GM23338 (cell line): Measurements from ENCODE around the gene ANKHD1. TPM values are rescaled to one million over a fixed set of nuclear protein-coding genes. Genes with fewer than 3 reads are reported as not detected.

ENCODE experiments used
- ATAC-seq: fragments of 200-7000 bp; cut with Tn5 transposase; 3 replicates; pipeline ENCODE4 v1.9.1; 2020
- DNase-seq: peaks from one replicate; pipeline ENCODE4 v3.0.0-alpha.2; 2015; ENCODE audit warnings: low spot score
- H2AFZ ChIP-seq: fragments of 200-600 bp; sonication (generic); 2 replicates; pipeline ENCODE4 v1.8.0; 2016; ENCODE audit warnings: antibody characterized with exemption, mild to moderate bottlenecking, moderate library complexity
- H3F3A ChIP-seq: fragments of 200-600 bp; sonication (generic); replicated peaks from 2 replicates; pipeline ENCODE4 v1.8.0; 2017; ENCODE audit warnings: antibody characterized with exemption, mixed run types, low read depth
- H3K27ac ChIP-seq: fragments of 200-600 bp; sonication (generic); 2 replicates; pipeline ENCODE4 v1.6.1; 2016; ENCODE audit warnings: low read depth
- H3K27me3 ChIP-seq: fragments of 200-600 bp; sonication (generic); 2 replicates; pipeline ENCODE4 v1.8.0; 2016; ENCODE audit warnings: mild to moderate bottlenecking, mixed run types, moderate library complexity; ENCODE audit not compliant: insufficient read depth
- H3K36me3 ChIP-seq: fragments of 200-600 bp; sonication (generic); 2 replicates; pipeline ENCODE4 v1.8.0; 2016; ENCODE audit warnings: mild to moderate bottlenecking; ENCODE audit not compliant: insufficient read depth
- H3K4me1 ChIP-seq: fragments of 200-600 bp; sonication (generic); 2 replicates; pipeline ENCODE4 v1.8.0; 2016; ENCODE audit warnings: mild to moderate bottlenecking, moderate library complexity; ENCODE audit not compliant: insufficient read depth
- H3K4me2 ChIP-seq: fragments of 200-600 bp; sonication (generic); 2 replicates; pipeline ENCODE4 v1.7.1; 2017; ENCODE audit warnings: mixed run types
- H3K4me3 ChIP-seq: fragments of 200-600 bp; sonication (generic); 2 replicates; pipeline ENCODE4 v1.6.1; 2016; ENCODE audit warnings: mixed run types
- H3K79me2 ChIP-seq: fragments of 200-600 bp; sonication (generic); replicated peaks from 2 replicates; pipeline ENCODE4 v1.8.0; 2017; ENCODE audit warnings: mild to moderate bottlenecking; ENCODE audit not compliant: insufficient read depth
- H3K9me2 ChIP-seq: fragments of 200-600 bp; sonication (generic); 2 replicates; pipeline ENCODE4 v1.8.0; 2017; ENCODE audit not compliant: insufficient read depth
- H4K20me1 ChIP-seq: fragments of 200-600 bp; sonication (generic); replicated peaks from 2 replicates; pipeline ENCODE4 v1.8.0; 2017; ENCODE audit warnings: mild to moderate bottlenecking; ENCODE audit not compliant: insufficient read depth
- H3K27ac Mint-ChIP-seq: 2 replicates; pipeline ENCODE4 v1.8.0; 2020; ENCODE audit warnings: inconsistent platforms, mild to moderate bottlenecking, moderate library complexity, mixed read lengths
- H3K27me3 Mint-ChIP-seq: 3 replicates; pipeline ENCODE4 v1.8.0; 2022; ENCODE audit warnings: low read depth, mild to moderate bottlenecking, moderate library complexity, mixed read lengths, inconsistent platforms; ENCODE audit not compliant: insufficient read depth, poor library complexity
- H3K36me3 Mint-ChIP-seq: 3 replicates; pipeline ENCODE4 v1.8.0; 2021; ENCODE audit warnings: low read depth, mild to moderate bottlenecking, inconsistent platforms, moderate library complexity, mixed read lengths
- H3K4me1 Mint-ChIP-seq: 3 replicates; pipeline ENCODE4 v1.8.0; 2020; ENCODE audit warnings: mild to moderate bottlenecking, inconsistent platforms, mixed read lengths
- H3K4me3 Mint-ChIP-seq: 3 replicates; pipeline ENCODE4 v1.8.0; 2021; ENCODE audit warnings: moderate library complexity, mild to moderate bottlenecking, inconsistent platforms, mixed read lengths
- H3K9me3 Mint-ChIP-seq: 3 replicates; pipeline ENCODE4 v1.8.0; 2020; ENCODE audit warnings: moderate library complexity, mild to moderate bottlenecking, inconsistent platforms, mixed read lengths
- CREB1 ChIP-seq: fragments of 250-450 bp; sonication (Bioruptor Pico); IDR thresholded peaks from 2 replicates; pipeline ENCODE4 v1.5.0; 2020; ENCODE audit warnings: low read depth, mild to moderate bottlenecking, moderate library complexity
- ETS1 ChIP-seq: IDR thresholded peaks from 2 replicates; pipeline ENCODE4 v1.6.1; 2016; ENCODE audit warnings: antibody characterized with exemption
- EZH2 ChIP-seq: fragments of 200-600 bp; sonication (generic); IDR thresholded peaks from one replicate; pipeline ENCODE4 v1.8.0; 2017; ENCODE audit warnings: antibody characterized with exemption, mild to moderate bottlenecking, low read depth; ENCODE audit not compliant: unreplicated experiment
- EZH2phosphoT487 ChIP-seq: fragments of 200-600 bp; sonication (generic); IDR thresholded peaks from one replicate; pipeline ENCODE4 v1.8.1; 2018; ENCODE audit warnings: antibody characterized with exemption; ENCODE audit not compliant: unreplicated experiment
- JUNB ChIP-seq: IDR thresholded peaks from one replicate; pipeline ENCODE4 v1.6.1; 2016; ENCODE audit warnings: antibody characterized with exemption; ENCODE audit not compliant: unreplicated experiment
- NANOG ChIP-seq: IDR thresholded peaks from 2 replicates; pipeline ENCODE4 v1.6.1; 2016; ENCODE audit warnings: antibody characterized with exemption, borderline replicate concordance
- POLR2AphosphoS5 ChIP-seq: IDR thresholded peaks from 2 replicates; pipeline ENCODE4 v1.6.1; 2016; ENCODE audit warnings: antibody characterized with exemption, low read depth
- STAT1 ChIP-seq: IDR thresholded peaks from one replicate; pipeline ENCODE4 v1.6.1; 2016; ENCODE audit warnings: antibody characterized with exemption; ENCODE audit not compliant: unreplicated experiment
- ZNF114 ChIP-seq: fragments of 250-450 bp; sonication (Bioruptor Pico); IDR thresholded peaks from 2 replicates; pipeline ENCODE4 v1.5.0; 2020; ENCODE audit warnings: mild to moderate bottlenecking, moderate library complexity
- ZNF331 ChIP-seq: fragments of 250-450 bp; sonication (Bioruptor Pico); IDR thresholded peaks from 2 replicates; pipeline ENCODE4 v1.5.0; 2020; ENCODE audit warnings: low read depth, mild to moderate bottlenecking, moderate library complexity
- polyA plus RNA-seq: library from polyadenylated mRNA; unstranded; fragments of >200 nt; fragmentation: Nextera tagmentation; extraction: Ambion mirVana; gene quantifications from 2 replicates; pipeline ENCODE4 v1.2.1, GENCODE V29; 2016
- total RNA-seq: library from RNA; depleted of rRNA; stranded (reverse); fragments of >200 nt; shearing (Covaris generic); gene quantifications from 2 replicates; pipeline ENCODE4 v1.2.3, GENCODE V29; 2014
- TF ChIP-seq, protein P1 (sequence below): fragments of 250-450 bp; sonication (Bioruptor Pico); IDR thresholded peaks from 2 replicates; pipeline ENCODE4 v1.5.0; 2020; ENCODE audit warnings: mild to moderate bottlenecking, moderate library complexity
- TF ChIP-seq, protein P2 (sequence below): IDR thresholded peaks from one replicate; pipeline ENCODE4 v1.6.1; 2018; ENCODE audit warnings: antibody characterized with exemption; ENCODE audit not compliant: unreplicated experiment
- TF ChIP-seq, protein P3 (sequence below), 2 experiments: fragments of 200-600 bp in 1 of 2; sonication (generic) in 1 of 2; conservative IDR thresholded peaks; 2 replicates each; pipeline versions ENCODE4 v1.5.1 to v1.6.1; 2016 to 2017; ENCODE audit warnings: antibody characterized with exemption in 2 of 2, low read depth in 2 of 2, mild to moderate bottlenecking in 2 of 2, moderate library complexity in 1 of 2

ANKHD1 gene
- total and polyA plus RNA-seq, 2 experiments from 2014 or later = 73.0 to 119 TPM

DNA sequence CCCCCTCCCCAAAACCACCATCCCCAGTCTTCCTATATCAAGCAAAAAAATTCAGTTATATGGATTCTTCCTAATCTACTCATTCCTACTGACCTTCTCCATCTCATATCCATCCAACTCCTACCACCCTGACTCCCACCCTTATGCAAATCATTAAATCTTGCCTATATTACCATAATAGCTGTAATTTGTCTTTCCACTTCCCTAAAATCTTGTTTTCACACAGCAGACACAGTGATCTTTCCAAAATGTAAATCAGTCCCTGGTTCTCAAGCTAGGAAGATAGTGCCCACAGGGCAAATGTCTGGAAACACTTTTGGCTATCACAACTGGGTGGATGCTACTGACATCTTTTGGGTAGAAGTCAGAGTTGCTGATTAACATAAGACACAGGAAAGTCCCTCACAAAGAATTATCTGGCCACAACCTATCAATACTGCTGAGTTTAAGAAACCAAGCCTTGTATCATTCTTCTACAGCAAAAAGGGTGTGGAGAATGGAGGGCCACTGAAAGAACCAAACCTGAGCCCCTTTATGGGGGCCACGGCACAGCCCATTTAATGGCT, 154.2 kb downstream of the ANKHD1 start:
- Histone ChIP-seq H3K4me3 (peak overlapping the region; percentile 80), H3K4me1 (peaks cover 18% of the 10 kb centered on the region), H2AFZ (no peak overlapping the region), H3K36me3 (peaks cover 15% of the 10 kb centered on the region; the same call in 1 of the 2 replicates), H4K20me1 (peaks cover 3% of the 10 kb centered on the region; the same call in 1 of the 2 replicates), H3K27me3 (no peaks in the 10 kb centered on the region), H3K9me2 (no peaks in the 10 kb centered on the region; the same call in 1 of the 2 replicates), H3F3A (0 out of 2 replicates have a peak, but pooled peaks cover 2% of the 10 kb centered on the region), H3K4me2 (peak overlapping the region; percentile 85), H3K27ac (no peak overlapping the region), H3K79me2 (peaks cover 54% of the 10 kb centered on the region)
- no peak for ATAC-seq
- H3K4me3 Mint-ChIP-seq = peak overlapping the region; percentile 80
- no peaks in the 10 kb centered on the region; the same call in 2 of the 3 replicates for H3K9me3 Mint-ChIP-seq
- H3K4me1 Mint-ChIP-seq = peaks cover 21% of the 10 kb centered on the region
- DNase-seq = no peak
- H3K27me3 Mint-ChIP-seq = peaks cover 13% of the 10 kb centered on the region
- peak overlapping the region; percentile 47; the same call in 1 of the 2 replicates for H3K27ac Mint-ChIP-seq
- TF ChIP-seq POLR2AphosphoS5 = no peak
- no peak for TF ChIP-seq CREB1 (CRISPR knock-in tag)
- TF ChIP-seq, protein P1, sequence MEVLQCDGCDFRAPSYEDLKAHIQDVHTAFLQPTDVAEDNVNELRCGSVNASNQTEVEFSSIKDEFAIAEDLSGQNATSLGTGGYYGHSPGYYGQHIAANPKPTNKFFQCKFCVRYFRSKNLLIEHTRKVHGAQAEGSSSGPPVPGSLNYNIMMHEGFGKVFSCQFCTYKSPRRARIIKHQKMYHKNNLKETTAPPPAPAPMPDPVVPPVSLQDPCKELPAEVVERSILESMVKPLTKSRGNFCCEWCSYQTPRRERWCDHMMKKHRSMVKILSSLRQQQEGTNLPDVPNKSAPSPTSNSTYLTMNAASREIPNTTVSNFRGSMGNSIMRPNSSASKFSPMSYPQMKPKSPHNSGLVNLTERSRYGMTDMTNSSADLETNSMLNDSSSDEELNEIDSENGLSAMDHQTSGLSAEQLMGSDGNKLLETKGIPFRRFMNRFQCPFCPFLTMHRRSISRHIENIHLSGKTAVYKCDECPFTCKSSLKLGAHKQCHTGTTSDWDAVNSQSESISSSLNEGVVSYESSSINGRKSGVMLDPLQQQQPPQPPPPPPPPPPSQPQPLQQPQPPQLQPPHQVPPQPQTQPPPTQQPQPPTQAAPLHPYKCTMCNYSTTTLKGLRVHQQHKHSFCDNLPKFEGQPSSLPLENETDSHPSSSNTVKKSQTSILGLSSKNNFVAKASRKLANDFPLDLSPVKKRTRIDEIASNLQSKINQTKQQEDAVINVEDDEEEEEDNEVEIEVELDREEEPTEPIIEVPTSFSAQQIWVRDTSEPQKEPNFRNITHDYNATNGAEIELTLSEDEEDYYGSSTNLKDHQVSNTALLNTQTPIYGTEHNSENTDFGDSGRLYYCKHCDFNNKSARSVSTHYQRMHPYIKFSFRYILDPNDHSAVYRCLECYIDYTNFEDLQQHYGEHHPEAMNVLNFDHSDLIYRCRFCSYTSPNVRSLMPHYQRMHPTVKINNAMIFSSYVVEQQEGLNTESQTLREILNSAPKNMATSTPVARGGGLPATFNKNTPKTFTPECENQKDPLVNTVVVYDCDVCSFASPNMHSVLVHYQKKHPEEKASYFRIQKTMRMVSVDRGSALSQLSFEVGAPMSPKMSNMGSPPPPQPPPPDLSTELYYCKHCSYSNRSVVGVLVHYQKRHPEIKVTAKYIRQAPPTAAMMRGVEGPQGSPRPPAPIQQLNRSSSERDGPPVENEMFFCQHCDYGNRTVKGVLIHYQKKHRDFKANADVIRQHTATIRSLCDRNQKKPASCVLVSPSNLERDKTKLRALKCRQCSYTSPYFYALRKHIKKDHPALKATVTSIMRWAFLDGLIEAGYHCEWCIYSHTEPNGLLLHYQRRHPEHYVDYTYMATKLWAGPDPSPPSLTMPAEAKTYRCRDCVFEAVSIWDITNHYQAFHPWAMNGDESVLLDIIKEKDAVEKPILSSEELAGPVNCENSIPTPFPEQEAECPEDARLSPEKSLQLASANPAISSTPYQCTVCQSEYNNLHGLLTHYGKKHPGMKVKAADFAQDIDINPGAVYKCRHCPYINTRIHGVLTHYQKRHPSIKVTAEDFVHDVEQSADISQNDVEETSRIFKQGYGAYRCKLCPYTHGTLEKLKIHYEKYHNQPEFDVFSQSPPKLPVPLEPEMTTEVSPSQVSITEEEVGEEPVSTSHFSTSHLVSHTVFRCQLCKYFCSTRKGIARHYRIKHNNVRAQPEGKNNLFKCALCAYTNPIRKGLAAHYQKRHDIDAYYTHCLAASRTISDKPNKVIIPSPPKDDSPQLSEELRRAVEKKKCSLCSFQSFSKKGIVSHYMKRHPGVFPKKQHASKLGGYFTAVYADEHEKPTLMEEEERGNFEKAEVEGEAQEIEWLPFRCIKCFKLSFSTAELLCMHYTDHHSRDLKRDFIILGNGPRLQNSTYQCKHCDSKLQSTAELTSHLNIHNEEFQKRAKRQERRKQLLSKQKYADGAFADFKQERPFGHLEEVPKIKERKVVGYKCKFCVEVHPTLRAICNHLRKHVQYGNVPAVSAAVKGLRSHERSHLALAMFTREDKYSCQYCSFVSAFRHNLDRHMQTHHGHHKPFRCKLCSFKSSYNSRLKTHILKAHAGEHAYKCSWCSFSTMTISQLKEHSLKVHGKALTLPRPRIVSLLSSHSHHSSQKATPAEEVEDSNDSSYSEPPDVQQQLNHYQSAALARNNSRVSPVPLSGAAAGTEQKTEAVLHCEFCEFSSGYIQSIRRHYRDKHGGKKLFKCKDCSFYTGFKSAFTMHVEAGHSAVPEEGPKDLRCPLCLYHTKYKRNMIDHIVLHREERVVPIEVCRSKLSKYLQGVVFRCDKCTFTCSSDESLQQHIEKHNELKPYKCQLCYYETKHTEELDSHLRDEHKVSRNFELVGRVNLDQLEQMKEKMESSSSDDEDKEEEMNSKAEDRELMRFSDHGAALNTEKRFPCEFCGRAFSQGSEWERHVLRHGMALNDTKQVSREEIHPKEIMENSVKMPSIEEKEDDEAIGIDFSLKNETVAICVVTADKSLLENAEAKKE (CRISPR knock-in tag) = no peak
- TF ChIP-seq ETS1 = no peak
- TF ChIP-seq JUNB = no peak
- TF ChIP-seq, protein P2, sequence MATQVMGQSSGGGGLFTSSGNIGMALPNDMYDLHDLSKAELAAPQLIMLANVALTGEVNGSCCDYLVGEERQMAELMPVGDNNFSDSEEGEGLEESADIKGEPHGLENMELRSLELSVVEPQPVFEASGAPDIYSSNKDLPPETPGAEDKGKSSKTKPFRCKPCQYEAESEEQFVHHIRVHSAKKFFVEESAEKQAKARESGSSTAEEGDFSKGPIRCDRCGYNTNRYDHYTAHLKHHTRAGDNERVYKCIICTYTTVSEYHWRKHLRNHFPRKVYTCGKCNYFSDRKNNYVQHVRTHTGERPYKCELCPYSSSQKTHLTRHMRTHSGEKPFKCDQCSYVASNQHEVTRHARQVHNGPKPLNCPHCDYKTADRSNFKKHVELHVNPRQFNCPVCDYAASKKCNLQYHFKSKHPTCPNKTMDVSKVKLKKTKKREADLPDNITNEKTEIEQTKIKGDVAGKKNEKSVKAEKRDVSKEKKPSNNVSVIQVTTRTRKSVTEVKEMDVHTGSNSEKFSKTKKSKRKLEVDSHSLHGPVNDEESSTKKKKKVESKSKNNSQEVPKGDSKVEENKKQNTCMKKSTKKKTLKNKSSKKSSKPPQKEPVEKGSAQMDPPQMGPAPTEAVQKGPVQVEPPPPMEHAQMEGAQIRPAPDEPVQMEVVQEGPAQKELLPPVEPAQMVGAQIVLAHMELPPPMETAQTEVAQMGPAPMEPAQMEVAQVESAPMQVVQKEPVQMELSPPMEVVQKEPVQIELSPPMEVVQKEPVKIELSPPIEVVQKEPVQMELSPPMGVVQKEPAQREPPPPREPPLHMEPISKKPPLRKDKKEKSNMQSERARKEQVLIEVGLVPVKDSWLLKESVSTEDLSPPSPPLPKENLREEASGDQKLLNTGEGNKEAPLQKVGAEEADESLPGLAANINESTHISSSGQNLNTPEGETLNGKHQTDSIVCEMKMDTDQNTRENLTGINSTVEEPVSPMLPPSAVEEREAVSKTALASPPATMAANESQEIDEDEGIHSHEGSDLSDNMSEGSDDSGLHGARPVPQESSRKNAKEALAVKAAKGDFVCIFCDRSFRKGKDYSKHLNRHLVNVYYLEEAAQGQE = no peak
- TF ChIP-seq ZNF331 (CRISPR knock-in tag) = no peak
- TF ChIP-seq STAT1 = no peak
- TF ChIP-seq ZNF114 (CRISPR knock-in tag) = no peak
- no peak for TF ChIP-seq EZH2
- TF ChIP-seq, protein P3, sequence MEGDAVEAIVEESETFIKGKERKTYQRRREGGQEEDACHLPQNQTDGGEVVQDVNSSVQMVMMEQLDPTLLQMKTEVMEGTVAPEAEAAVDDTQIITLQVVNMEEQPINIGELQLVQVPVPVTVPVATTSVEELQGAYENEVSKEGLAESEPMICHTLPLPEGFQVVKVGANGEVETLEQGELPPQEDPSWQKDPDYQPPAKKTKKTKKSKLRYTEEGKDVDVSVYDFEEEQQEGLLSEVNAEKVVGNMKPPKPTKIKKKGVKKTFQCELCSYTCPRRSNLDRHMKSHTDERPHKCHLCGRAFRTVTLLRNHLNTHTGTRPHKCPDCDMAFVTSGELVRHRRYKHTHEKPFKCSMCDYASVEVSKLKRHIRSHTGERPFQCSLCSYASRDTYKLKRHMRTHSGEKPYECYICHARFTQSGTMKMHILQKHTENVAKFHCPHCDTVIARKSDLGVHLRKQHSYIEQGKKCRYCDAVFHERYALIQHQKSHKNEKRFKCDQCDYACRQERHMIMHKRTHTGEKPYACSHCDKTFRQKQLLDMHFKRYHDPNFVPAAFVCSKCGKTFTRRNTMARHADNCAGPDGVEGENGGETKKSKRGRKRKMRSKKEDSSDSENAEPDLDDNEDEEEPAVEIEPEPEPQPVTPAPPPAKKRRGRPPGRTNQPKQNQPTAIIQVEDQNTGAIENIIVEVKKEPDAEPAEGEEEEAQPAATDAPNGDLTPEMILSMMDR (conservative IDR thresholded peaks at IDR 0.05; ENCODE audit: low read depth in 2 of 2) = no peak
- TF ChIP-seq NANOG = no peak
- TF ChIP-seq EZH2phosphoT487 = no peak
- H3K36me3 Mint-ChIP-seq = peaks cover 31% of the 10 kb centered on the region
